ENCODE measurements around the gene SYNGR3. TPM values are rescaled to one million over a fixed set of nuclear protein-coding genes. Genes with fewer than 3 reads are reported as not detected.

Gene SYNGR3
- polyA plus RNA-seq, 3 donors = 0.20 to 0.29 TPM; not detected in 1

DNA sequence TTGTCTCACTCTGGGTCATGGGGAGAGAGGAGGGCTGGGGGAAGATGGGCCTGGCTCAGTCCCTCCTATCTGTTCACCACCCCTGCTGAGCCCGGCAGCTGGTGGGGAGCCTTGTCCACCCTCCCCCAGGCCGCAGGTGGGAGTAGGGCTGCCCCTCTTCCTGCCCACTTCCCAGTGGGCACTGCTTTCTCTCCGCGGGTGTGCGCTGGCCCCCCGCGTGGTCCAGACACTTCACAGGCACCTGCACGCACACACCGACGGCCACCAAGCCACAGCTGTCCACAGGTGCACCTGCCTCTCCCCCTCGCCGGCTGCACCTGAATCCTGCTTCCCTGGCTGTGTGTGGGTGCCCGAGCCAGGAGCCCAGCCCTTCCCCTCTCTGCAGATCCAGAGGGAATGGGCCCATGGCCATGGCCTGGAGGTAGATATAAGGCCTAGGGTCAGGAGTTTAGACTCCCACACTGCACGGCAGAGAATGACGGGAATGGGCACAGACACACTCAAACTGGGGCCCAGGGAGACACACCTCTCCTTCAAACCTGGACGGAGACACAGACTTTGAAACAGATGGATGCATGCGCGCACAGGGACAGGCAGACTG is 39.0 kb downstream of the SYNGR3 start:
- intact Hi-C loops (cut with micrococcal nuclease) = loop anchor here in 1 of 2 donors (5.0 kb wide), 1 partner anchor 119 kb away; the partner anchor contains the start of gene RAB26
- H3K4me3 Mint-ChIP-seq = peak overlapping the region in 1 of 2 donors; percentile 28

DNA sequence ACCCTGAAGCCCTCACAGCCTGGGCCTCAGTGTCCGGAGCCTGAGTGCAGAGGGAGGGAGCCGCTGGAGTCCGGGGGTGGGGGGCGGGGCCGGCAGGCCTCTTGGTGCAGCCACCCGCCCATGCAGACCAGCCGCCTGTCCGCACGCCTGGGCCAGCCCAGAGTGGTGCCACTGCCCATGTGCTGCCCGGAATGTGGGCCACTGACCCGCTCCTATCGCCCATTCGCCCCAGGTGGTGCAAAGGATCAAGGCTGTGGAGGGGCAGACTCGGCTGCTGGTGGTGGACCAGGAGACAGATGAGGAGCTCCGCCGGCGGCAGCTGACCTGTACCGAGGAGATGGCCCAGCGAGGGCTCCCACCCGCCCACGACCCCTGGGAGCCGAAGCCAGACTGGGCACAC is 39.6 kb downstream of the SYNGR3 start:
- Histone ChIP-seq H3K4me2 (replicated peaks; ENCODE audit: extremely low read depth, low read length, poor library complexity, severe bottlenecking) (no peak overlapping the region), H4K20me1 (ENCODE audit: insufficient read depth, low read length) (no peaks in the 10 kb centered on the region), H3K27ac (ENCODE audit: low read depth in 1 of 2, low read length in 2 of 2) (no peak overlapping the region), H3K36me3 (replicated peaks in 1 of 2; ENCODE audit: control insufficient read depth in 1 of 2, insufficient read depth in 2 of 2, low read length in 2 of 2) (no peaks in the 10 kb centered on the region), H3K9ac (ENCODE audit: insufficient read depth, low read length, poor library complexity, severe bottlenecking) (no peak overlapping the region), H2AFZ (ENCODE audit: insufficient read depth, low read depth, low read length, poor library complexity, severe bottlenecking) (no peak overlapping the region), H3K9me3 (replicated peaks in 1 of 2; ENCODE audit: control insufficient read depth in 1 of 2, insufficient read depth in 1 of 2, low read length in 2 of 2) (peaks cover 0 to 9% of the 10 kb centered on the region in 2 donors), H3K27me3 (ENCODE audit: control insufficient read depth in 2 of 2, insufficient read depth in 2 of 2, low read length in 2 of 2) (peaks cover 11 to 42% of the 10 kb centered on the region in 2 donors), H3K4me1 (ENCODE audit: control insufficient read depth in 1 of 2, insufficient read depth in 2 of 2, low read length in 2 of 2) (peaks cover 20 to 27% of the 10 kb centered on the region in 2 donors), H3K79me2 (ENCODE audit: insufficient read depth, low read length) (no peaks in the 10 kb centered on the region), H3K4me3 (replicated peaks in 1 of 3; ENCODE audit: low read depth in 2 of 3, low read length in 3 of 3) (no peak overlapping the region)
- Mint-ChIP-seq H3K9me3 (peaks cover 0 to 7% (median 2%) of the 10 kb centered on the region in 7 donors), H3K4me3 (no peak overlapping the region), H3K36me3 (peaks cover 3% of the 10 kb centered on the region in 2 donors), H3K4me1 (peaks cover 17% of the 10 kb centered on the region), H3K27me3 (ENCODE audit: low read depth in 3 of 3) (peaks cover 30 to 67% (median 45%) of the 10 kb centered on the region in 3 donors), H3K27ac (no peak overlapping the region)
- TF ChIP-seq, protein P1, sequence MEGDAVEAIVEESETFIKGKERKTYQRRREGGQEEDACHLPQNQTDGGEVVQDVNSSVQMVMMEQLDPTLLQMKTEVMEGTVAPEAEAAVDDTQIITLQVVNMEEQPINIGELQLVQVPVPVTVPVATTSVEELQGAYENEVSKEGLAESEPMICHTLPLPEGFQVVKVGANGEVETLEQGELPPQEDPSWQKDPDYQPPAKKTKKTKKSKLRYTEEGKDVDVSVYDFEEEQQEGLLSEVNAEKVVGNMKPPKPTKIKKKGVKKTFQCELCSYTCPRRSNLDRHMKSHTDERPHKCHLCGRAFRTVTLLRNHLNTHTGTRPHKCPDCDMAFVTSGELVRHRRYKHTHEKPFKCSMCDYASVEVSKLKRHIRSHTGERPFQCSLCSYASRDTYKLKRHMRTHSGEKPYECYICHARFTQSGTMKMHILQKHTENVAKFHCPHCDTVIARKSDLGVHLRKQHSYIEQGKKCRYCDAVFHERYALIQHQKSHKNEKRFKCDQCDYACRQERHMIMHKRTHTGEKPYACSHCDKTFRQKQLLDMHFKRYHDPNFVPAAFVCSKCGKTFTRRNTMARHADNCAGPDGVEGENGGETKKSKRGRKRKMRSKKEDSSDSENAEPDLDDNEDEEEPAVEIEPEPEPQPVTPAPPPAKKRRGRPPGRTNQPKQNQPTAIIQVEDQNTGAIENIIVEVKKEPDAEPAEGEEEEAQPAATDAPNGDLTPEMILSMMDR (IDR thresholded peaks at IDR 0.05) = no peak
- intact Hi-C loops (cut with micrococcal nuclease) = loop anchor here in 1 of 2 donors (5.0 kb wide), 1 partner anchor 118 kb away; the partner anchor contains the start of gene RAB26
- no peak for DNase-seq
- 97% methylated on average over 22 of the region's 22 CpGs for WGBS (ENCODE audit: insufficient coverage)

More for the DNA sequence above, 39.0 kb downstream of the SYNGR3 start:
- no peak overlapping the region for H3K9ac ChIP-seq (ENCODE audit: insufficient read depth, low read length, poor library complexity, severe bottlenecking)
- no peak overlapping the region for H3K4me3 ChIP-seq (replicated peaks in 1 of 3; ENCODE audit: low read depth in 2 of 3, low read length in 3 of 3)
- H4K20me1 ChIP-seq (ENCODE audit: insufficient read depth, low read length) = no peaks in the 10 kb centered on the region
- Mint-ChIP-seq H3K27me3 (ENCODE audit: low read depth in 3 of 3) (peaks cover 30 to 66% (median 47%) of the 10 kb centered on the region in 3 donors), H3K4me1 (peaks cover 19% of the 10 kb centered on the region), H3K36me3 (peaks cover 3% of the 10 kb centered on the region in 2 donors), H3K27ac (no peak overlapping the region), H3K9me3 (peaks cover 0 to 7% (median 2%) of the 10 kb centered on the region in 7 donors)
- peaks cover 0 to 9% of the 10 kb centered on the region in 2 donors for H3K9me3 ChIP-seq (replicated peaks in 1 of 2; ENCODE audit: control insufficient read depth in 1 of 2, insufficient read depth in 1 of 2, low read length in 2 of 2)
- WGBS (ENCODE audit: insufficient coverage) = 95% methylated on average over 17 of the region's 18 CpGs
- H3K36me3 ChIP-seq (replicated peaks in 1 of 2; ENCODE audit: control insufficient read depth in 1 of 2, insufficient read depth in 2 of 2, low read length in 2 of 2) = no peaks in the 10 kb centered on the region
- peaks cover 11 to 42% of the 10 kb centered on the region in 2 donors for H3K27me3 ChIP-seq (ENCODE audit: control insufficient read depth in 2 of 2, insufficient read depth in 2 of 2, low read length in 2 of 2)
- no peak overlapping the region for H2AFZ ChIP-seq (ENCODE audit: insufficient read depth, low read depth, low read length, poor library complexity, severe bottlenecking)
- no peaks in the 10 kb centered on the region for H3K79me2 ChIP-seq (ENCODE audit: insufficient read depth, low read length)
- no peak overlapping the region for H3K27ac ChIP-seq (ENCODE audit: low read depth in 1 of 2, low read length in 2 of 2)
- TF ChIP-seq, protein P1 (IDR thresholded peaks at IDR 0.05) = no peak
- H3K4me2 ChIP-seq (replicated peaks; ENCODE audit: extremely low read depth, low read length, poor library complexity, severe bottlenecking) = no peak overlapping the region
- peaks cover 17 to 27% of the 10 kb centered on the region in 2 donors for H3K4me1 ChIP-seq (ENCODE audit: control insufficient read depth in 1 of 2, insufficient read depth in 2 of 2, low read length in 2 of 2)
- no peak for DNase-seq

Data from CD14-positive monocyte (primary cell).